ENCODE measurements around the gene EPB41. TPM values are rescaled to one million over a fixed set of nuclear protein-coding genes. Genes with fewer than 3 reads are reported as not detected.

EPB41 gene
- total and polyA plus RNA-seq, 9 of the 15 experiments (the other 6 are each of a cell fraction or from before 2014, with no cell fraction given), result 3.7 to 213 (median 141) TPM

DNA sequence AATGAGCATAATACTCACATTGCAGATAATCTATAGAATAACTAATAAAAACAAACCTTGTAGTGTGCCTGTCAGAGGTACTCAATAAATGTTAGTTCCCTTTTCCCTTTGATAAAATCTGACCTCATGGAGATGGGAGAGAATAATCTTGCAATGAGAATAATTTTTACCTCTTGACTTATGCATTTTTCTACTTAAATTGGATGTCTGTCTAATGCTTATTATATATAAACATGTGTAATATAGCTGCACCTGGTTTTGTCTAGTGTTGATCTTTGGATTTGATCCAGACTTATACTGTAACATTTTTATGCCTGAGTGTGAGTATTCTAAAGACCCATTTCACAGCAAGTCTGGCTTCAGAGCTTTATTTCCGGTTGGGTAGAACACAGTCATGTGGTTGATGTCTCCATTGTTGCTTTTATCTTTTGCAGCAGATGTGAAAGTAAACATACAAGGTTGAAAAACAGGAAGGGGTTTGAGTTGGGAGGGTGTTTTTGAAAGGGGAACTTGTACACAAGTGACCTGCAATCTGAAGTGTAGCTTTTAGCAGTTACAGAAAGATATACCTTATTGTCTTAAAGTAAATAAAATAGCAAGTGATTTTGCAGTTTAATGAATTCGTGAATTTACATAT, 12.4 kb downstream of the EPB41 start (continued):
- TF ChIP-seq, protein P1, sequence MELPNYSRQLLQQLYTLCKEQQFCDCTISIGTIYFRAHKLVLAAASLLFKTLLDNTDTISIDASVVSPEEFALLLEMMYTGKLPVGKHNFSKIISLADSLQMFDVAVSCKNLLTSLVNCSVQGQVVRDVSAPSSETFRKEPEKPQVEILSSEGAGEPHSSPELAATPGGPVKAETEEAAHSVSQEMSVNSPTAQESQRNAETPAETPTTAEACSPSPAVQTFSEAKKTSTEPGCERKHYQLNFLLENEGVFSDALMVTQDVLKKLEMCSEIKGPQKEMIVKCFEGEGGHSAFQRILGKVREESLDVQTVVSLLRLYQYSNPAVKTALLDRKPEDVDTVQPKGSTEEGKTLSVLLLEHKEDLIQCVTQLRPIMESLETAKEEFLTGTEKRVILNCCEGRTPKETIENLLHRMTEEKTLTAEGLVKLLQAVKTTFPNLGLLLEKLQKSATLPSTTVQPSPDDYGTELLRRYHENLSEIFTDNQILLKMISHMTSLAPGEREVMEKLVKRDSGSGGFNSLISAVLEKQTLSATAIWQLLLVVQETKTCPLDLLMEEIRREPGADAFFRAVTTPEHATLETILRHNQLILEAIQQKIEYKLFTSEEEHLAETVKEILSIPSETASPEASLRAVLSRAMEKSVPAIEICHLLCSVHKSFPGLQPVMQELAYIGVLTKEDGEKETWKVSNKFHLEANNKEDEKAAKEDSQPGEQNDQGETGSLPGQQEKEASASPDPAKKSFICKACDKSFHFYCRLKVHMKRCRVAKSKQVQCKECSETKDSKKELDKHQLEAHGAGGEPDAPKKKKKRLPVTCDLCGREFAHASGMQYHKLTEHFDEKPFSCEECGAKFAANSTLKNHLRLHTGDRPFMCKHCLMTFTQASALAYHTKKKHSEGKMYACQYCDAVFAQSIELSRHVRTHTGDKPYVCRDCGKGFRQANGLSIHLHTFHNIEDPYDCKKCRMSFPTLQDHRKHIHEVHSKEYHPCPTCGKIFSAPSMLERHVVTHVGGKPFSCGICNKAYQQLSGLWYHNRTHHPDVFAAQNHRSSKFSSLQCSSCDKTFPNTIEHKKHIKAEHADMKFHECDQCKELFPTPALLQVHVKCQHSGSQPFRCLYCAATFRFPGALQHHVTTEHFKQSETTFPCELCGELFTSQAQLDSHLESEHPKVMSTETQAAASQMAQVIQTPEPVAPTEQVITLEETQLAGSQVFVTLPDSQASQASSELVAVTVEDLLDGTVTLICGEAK (IDR thresholded peaks at IDR 0.05), result peak; percentile 73
- TF ChIP-seq, protein P1 (CRISPR knock-in tag; IDR thresholded peaks at IDR 0.05), result no peak
- TF ChIP-seq, protein P2, sequence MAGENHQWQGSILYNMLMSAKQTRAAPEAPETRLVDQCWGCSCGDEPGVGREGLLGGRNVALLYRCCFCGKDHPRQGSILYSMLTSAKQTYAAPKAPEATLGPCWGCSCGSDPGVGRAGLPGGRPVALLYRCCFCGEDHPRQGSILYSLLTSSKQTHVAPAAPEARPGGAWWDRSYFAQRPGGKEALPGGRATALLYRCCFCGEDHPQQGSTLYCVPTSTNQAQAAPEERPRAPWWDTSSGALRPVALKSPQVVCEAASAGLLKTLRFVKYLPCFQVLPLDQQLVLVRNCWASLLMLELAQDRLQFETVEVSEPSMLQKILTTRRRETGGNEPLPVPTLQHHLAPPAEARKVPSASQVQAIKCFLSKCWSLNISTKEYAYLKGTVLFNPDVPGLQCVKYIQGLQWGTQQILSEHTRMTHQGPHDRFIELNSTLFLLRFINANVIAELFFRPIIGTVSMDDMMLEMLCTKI (IDR thresholded peaks at IDR 0.05; ENCODE audit: partially characterized antibody), result no peak
- TF ChIP-seq FOS (IDR thresholded peaks at IDR 0.05; ENCODE audit: extremely low read depth, insufficient read length) (no peak), ZNF274 (IDR thresholded peaks at IDR 0.05; ENCODE audit: borderline replicate concordance, low read depth, low read length) (no peak), POLR3A (IDR thresholded peaks at IDR 0.05; ENCODE audit: borderline replicate concordance, extremely low read depth, insufficient read depth, insufficient read length) (no peak), ZNF41 (CRISPR knock-in tag; conservative IDR thresholded peaks at IDR 0.05) (no peak), FOXA3 (CRISPR knock-in tag; conservative IDR thresholded peaks at IDR 0.05 in 1 of 2, IDR thresholded peaks at IDR 0.05 in 1 of 2) (peak; percentile 99), ZFPM2 (CRISPR knock-in tag; IDR thresholded peaks at IDR 0.05) (no peak), POLR2AphosphoS5 (IDR thresholded peaks at IDR 0.05; ENCODE audit: control insufficient read depth, insufficient read depth, low read depth, low read length) (peak; percentile 83)
- TF ChIP-seq, protein P3, sequence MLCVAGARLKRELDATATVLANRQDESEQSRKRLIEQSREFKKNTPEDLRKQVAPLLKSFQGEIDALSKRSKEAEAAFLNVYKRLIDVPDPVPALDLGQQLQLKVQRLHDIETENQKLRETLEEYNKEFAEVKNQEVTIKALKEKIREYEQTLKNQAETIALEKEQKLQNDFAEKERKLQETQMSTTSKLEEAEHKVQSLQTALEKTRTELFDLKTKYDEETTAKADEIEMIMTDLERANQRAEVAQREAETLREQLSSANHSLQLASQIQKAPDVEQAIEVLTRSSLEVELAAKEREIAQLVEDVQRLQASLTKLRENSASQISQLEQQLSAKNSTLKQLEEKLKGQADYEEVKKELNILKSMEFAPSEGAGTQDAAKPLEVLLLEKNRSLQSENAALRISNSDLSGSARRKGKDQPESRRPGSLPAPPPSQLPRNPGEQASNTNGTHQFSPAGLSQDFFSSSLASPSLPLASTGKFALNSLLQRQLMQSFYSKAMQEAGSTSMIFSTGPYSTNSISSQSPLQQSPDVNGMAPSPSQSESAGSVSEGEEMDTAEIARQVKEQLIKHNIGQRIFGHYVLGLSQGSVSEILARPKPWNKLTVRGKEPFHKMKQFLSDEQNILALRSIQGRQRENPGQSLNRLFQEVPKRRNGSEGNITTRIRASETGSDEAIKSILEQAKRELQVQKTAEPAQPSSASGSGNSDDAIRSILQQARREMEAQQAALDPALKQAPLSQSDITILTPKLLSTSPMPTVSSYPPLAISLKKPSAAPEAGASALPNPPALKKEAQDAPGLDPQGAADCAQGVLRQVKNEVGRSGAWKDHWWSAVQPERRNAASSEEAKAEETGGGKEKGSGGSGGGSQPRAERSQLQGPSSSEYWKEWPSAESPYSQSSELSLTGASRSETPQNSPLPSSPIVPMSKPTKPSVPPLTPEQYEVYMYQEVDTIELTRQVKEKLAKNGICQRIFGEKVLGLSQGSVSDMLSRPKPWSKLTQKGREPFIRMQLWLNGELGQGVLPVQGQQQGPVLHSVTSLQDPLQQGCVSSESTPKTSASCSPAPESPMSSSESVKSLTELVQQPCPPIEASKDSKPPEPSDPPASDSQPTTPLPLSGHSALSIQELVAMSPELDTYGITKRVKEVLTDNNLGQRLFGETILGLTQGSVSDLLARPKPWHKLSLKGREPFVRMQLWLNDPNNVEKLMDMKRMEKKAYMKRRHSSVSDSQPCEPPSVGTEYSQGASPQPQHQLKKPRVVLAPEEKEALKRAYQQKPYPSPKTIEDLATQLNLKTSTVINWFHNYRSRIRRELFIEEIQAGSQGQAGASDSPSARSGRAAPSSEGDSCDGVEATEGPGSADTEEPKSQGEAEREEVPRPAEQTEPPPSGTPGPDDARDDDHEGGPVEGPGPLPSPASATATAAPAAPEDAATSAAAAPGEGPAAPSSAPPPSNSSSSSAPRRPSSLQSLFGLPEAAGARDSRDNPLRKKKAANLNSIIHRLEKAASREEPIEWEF (CRISPR knock-in tag; IDR thresholded peaks at IDR 0.05), result peak; percentile 76; the same call in 1 of the 2 replicates
